Amniotic stem cell (primary cell): ENCODE results near the gene TADA2A.
A peak's percentile ranks its signal among the peaks of the same experiment; 100 is the strongest.
"Not testable (repeated sequence)": the region's sequence is repeated elsewhere in the genome, so short reads cannot be mapped to it uniquely, and the experiment has no call there.

Experiments
- DNase-seq: peaks from one replicate; lab custom pipeline; 2025; lab: John Stamatoyannopoulos, UW

Gene TADA2A

DNA sequence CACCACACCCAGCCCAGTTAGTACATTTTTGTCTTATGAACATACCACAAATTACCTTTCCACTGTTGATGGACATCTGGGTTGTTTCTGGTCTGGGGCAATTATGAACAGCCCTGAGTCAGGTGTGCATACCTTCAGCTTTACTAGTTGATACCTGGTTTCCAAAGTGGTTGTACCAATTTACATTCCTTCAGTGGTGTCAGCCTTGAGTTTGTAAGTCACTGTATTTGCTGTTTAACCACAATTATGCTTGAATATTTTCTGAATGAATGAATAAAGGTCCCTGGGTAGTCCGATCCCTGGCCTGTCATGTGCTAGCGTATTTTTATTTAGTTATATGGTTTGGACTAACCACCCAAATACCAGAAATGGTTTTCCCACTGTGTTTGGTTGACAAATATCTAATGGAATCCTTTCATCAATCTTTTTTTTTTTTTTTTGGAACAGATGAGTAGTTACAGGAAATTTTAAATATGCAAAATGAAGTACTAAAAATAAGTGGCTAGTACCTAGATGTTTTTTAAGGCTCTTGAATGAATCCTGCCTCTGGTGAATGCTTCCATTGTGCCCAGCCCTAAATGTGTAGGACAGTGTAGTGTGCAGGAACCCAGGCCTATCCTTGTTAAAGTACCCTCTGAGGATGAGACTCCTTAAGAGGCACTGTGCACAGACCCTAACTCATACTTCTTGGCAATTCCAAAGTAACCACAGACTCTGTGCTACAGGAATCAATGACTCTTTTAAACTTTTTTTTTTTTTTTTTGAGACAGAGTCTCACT is 86.8 kb downstream of the TADA2A start:
- DNase-seq: peak; percentile 70

DNA sequence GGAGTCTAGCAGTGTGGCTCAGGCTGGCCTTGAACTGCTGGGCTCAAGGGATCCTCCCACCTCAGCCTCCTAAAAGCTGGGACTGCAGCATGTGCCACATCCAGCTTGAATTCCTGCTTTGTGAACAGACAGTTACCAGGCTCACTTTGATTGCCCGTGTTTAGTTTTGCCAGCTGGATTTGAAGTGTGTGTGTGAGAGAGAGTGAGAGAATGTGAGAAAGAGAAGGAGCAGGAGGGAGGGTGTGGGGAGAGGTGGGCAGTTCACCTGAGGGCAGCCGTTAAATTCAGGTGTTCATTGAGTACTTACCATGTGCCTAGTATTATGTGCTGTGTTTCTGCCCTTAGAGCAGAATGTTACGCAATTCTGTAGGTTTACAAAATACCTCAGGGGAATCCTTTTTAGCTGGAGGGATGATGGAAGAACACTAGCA is 87.7 kb downstream of the TADA2A start:
- no peak for DNase-seq

DNA sequence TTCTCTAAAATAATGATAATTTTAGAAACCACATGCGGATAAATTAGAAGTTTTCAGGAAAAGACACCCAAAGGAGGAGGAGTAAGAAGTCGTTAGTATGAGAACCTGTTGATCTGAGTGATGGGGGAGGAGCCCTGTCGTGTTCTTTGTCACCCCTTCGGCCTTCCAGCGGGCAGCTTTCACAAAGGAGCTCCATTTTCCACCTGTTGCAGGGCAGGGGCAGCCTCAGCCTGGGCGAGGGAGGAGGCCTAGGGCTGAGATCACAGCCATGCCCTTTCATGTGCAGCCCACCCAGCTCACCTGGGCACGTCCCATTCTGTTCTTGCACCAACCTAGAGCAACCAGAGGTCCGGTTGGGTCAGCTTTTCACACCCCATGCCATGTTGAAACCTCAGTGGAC is 88.3 kb downstream of the TADA2A start:
- DNase-seq: no peak

DNA sequence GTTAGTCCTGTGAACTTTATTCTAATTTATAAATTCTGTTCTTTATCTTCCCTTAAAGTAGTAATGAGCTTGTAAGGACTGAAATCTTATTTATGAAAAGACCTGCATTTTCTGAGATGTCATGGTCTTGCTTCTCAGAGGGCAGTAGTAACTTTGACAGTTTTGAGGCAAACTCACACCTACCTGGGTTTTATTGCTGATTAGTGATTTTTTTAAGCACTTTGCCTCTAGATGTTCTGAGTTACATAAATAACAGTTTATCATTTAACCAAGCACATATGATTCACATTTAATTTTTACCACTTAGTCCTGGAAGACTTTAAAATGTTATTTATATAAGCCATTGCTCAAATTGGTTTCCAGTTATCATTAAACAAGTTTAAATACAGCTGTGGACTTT is 93.7 kb downstream of the TADA2A start:
- no peak for DNase-seq

DNA sequence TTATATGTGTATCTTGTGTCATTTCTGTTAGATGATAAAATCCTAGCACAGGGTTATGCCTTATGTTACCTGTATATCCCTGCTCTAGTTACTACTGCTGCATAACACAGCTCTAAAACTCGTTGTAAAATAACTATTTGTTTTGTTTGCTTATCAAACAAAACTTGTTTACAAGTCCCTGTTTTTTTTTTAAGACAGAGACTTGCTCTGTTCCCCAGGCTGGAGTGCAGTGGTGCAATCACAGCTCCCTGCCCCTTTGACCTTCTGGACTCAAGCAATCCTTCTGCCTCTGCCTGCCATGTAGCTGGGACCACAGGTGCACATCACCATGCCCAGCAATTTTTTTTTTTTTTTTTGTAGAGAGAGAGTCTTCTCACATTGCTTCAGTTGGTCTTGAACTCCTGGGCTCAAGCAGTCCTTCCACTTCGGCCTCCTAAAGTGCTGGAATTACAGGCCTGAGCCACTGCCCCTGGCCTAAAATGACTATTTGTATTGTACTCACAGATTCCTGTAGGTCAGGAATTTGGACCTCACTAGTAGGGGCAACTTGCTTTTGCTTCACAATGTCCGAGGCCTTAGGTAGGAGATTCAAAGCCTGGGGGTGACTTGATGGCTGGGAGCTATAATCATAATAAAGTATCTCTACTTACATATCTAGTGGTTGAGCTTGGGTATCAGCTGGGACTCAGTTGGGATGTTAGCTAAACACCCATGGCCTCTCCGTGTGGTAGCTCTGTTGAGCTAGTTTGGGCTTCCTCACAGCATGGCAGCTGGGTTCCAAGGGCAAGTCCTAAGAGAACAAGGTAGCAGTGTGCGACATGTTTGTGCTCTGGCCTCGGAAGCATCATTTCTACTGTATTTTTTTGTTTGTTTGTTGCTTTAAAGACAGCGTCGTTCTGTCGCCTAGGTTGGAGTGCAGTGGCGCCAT is 95.6 kb downstream of the TADA2A start:
- no peak for DNase-seq

DNA sequence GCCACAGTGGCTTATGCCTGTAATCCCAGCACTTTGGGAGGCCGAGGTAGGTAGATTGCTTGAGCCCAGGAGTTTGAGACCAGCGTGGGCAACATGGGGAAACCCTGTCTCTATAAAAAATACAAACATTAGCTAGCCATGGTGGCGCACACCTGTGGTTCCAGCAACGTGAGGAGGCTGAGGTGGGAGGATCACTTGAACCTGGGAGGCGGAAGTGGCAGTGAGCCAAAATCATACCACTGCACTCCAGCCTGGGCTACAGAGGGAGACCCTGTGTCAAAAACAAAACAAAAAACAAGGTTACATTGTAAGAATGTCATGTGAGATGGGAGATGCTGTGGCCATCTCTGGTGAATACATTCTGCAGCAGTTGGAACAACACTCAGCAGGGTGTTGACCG is 96.5 kb downstream of the TADA2A start:
- DNase-seq: no peak

DNA sequence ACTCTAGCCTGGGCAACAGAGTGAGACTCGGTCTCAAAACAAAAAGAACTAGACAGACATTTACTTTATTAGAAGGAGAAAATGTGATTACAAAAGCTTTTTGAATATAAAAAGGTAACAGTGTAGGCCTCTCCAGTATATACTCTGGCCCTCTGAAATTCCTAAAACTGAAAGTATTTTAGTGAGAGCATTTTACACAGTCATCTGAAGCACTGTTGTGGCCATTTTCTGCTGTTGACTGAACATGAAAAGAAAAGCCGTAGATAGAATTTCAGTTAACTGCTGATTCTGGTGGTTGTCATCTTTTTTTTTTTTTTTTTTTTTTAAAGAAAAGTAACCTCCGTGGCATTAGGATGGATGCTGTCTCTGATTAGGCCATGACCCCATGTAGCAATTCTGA is 98.6 kb downstream of the TADA2A start:
- no peak for DNase-seq

DNA sequence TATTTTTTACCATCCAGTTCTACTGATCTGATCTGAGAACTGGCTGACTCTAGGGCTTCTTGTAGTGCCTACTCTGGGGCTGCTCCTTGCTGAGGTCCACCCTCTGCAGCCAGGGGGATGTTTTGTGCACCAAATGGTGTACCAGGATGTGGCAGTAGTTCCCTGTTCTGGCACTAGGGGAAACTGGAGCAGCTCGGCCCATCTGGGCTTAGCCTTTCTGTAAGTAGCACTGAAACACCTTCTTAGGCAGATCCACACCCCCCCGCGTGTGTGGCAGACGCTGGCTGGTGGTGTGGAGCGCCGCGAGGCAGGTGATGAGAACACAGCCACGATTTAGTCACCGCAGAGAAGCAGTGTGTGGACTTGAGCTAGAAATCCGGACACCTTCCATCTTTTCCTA is 100.0 kb downstream of the TADA2A start:
- no peak for DNase-seq

DNA sequence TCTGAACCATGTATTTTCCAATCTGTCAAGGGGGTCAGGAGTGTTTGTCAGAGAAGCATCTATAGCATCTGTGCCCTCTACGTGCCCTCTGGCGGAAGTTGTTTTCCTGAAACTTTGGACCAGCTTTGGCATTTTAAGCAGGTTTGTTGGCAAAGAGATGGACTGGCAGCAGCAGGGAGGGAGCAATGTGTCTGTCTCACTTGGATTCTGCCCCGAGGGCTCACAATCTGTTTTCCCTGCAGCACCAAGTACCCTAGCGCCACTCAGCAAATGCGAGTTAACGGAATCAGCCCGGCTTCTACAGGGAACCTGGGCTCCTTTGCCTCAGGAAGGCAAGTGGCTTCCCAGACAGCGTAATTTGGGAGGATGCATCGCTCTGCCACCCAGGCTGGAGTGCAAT is 100.4 kb downstream of the TADA2A start:
- DNase-seq: no peak

DNA sequence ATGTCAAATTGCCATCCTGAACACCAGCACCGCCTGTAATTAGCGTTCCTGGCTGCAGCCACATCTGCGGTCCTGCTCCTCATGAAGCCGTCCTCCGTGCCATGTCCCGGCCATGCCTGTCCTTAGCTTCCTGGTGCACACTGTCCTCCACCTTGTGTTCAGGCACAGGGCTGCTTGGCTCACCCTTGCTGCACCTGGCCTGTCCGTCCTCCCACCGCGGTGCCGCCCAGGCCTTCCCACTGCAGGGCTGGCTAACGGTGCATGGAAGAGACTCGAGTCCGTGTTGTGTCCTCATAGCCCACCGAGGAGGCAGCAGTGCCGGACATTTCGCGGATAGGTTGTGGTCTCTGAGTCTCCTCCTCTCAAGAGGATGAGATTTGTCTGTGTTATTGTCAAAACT is 103.4 kb downstream of the TADA2A start:
- DNase-seq: no peak

DNA sequence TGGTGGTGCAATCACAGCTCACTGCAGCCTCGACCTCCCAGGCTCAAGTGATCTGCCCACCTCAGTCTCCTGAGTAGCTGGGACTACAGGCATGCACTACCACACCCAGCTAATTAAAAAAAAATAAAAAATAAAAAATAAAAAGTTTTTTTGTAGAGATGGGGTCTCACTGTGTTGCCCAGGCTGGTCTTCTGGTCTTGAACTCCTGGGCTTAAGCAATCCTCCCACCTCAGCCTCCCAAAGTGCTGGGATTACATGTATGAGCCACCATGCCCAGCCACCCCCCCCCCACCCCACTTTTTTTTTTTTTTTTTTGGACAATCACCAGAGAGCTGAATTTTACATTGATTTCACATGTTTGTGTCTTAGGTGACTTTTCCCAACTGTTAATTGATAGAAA is 105.0 kb downstream of the TADA2A start:
- DNase-seq: not testable (repeated sequence)

DNA sequence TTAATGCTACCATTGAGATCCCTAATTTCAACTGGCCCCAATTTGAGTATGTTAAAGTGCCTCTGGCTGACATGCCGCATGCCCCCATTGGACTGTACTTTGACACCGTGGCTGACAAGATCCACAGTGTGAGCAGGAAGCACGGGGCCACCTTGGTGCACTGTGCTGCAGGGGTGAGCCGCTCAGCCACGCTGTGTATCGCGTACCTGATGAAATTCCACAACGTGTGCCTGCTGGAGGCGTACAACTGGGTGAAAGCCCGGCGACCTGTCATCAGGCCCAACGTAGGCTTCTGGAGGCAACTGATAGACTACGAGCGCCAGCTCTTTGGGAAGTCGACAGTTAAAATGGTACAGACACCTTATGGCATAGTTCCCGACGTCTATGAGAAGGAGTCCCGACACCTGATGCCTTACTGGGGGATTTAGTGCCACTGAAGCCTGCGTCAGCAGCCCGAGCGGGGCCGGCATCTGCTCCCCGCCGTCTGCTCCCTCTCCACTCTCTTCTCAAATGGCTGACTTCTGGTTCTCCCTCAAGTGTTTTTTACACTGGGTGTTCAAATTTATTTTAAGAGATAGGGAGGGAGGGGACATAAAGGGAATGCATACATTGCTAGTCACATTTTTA is 105.9 kb downstream of the TADA2A start:
- DNase-seq: no peak

DNA sequence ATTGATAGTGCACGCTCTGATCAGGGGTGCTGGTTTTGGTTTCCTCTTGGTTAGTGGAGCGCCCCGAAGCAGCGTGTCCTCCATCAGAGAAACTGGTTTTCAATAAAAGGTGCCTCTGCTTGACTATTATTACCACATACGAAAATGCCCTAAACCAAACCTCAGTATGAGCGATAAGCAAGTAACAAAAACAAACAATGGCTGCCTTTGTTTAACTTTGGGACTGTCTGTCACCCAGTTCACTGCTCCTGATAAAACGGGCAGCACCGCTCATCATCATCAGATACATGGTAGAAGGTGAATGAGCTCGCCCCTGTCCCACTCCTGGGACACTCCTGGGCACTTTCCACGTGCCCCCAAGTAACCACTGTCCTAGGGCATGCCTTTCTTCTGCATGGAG is 107.0 kb downstream of the TADA2A start:
- DNase-seq: no peak

DNA sequence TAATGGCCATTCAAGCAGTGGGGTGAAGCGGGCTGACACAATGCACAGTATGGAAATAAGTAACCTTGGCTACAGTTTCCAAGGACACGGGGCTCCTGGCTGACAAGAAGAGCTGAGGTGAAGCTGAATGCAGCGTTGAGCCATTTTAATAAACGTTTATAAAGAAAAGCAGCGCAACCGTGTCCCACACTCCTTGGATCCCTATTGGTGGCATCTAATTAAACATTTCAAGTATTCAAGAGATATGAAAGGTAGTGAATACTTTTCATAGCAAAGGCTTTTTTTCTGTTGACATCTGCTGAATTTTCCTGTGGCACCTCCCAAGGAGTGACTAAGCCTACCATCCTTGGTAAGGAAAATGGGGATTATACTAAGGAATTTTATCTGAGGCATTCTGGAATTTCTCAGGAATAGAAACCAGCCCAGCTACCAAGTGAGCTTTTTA is 109.5 kb downstream of the TADA2A start:
- no peak for DNase-seq

DNA sequence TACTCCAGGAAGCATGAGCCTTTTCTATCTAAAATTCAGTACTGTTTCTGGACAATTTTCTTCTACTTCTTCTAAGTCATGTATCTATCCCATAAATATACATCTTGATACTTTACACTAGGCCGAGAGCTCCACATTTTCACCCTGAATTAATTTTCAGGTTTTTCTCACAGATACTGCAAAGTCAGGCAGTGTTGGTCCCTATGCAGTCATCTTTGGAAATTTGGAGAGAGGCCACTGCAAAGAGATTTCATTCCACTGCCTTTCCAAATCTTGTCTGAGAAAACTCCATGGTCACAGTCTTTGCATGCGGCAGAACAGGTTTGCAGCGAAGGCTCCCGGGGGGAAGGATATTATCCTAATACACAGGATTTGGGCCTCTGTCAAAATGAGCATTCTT is 111.2 kb downstream of the TADA2A start:
- DNase-seq: no peak

DNA sequence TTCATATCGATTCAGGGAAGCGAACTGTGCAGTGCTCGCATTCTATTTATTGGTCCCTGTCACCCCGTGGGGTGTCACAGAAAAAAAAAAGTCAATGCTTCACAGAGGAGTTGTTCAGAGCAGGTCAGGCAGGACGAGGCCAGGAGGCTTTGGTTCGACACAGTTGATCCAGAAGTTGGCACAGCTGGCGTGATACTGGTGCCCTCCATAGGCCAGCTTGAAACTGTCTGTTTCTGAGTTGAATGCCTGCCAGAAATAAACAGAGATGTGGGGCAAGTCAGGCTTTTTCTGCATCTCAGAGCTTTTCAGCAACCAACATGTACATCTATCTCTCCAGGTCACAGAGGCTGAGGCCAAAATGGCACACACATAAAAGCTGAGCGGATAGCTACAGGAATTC is 112.1 kb downstream of the TADA2A start:
- DNase-seq: no peak

DNA sequence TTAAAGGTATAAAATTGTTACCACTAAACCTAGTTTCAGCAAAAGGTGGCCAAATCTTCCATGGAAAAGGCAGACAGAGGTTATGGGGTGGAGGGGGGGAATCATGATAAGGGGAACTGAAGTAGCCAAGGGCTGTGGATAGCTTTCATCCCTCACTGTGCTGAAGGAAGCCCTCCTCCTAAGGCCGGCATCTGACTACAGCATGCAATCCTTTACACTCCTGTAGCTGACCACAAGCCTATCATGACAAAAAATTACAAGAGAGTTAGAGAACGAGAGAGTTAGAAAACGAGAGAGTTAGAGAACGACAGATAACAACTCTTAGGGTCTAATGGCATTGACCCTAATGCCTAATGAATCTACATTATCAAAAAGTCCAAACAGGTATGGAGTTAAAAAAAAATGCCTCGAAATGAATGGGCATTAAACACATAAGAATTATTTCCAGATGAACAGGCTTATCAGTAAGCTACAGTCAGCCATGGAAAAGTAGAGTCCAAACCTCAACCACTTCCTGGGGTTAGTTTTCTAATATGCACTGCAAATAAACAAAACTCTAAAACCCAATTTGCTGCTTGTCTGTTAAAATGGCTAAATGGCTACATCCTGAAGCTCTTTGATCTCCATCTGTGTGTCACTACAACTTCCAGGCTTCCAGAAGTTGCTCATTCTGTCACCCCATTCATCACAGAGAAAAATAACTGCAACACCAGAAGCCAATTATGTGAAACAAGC is 112.7 kb downstream of the TADA2A start:
- DNase-seq: no peak

DNA sequence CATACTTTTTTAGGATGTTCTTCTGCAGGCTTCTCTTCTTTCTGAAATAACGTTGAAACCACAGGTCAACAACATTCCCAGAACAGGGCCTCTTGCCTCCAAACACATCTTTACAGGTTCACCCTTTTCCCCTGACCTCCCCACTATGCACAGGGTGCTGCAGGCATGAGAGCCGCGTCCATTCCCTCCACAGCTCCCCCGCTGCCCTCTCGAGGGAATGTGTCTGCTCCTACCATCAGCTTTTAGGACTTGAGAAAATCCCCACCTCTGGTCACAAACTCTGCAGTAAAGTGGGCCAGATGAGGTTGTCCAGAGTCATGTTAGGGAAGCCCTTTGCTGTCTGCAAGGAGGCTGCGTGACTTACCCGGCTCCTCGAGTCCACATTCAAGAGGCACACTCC is 113.5 kb downstream of the TADA2A start:
- DNase-seq: no peak

DNA sequence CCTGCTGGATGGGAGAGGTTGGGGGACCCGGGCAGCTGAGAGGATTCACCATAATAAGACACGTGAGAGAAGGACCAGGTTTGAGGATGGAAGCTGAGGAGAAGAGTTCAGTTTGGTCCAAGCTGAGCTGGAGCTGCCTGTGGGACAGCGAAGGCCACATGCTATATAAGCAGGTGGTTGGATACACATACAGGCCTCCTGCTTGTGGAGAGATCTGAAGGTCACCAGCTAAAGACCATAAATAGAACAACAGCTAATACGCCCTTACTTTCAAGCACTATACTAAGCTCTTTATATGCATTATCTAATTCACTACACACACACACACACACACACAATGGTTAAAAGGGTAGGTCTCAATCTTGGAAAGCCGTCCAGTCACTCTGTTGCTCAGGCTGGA is 115.1 kb downstream of the TADA2A start:
- no peak for DNase-seq

DNA sequence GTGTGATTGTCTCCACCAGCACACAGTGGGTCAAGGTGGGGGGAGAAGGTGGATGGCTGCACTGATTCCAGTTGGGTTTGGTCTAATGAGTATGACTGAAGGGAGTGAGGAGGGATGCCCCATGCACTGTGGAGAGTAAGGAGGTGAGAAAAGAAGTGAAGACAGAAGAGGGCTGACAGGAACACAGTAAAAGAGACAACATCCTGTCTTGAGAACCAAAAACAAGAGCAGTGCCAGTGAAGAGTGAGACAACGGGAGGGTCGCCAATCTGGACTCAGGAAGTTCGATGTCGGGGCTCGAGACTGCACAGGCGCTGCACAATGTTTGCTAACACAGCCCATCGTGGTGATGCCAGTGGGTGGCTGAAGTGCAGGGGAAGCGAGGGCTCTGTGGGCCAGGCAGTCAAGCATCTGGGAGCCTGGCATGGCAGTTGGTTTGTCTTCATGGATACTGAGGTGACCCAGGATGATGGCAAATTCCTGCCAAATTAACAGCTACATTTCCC is 117.1 kb downstream of the TADA2A start:
- DNase-seq: no peak

DNA sequence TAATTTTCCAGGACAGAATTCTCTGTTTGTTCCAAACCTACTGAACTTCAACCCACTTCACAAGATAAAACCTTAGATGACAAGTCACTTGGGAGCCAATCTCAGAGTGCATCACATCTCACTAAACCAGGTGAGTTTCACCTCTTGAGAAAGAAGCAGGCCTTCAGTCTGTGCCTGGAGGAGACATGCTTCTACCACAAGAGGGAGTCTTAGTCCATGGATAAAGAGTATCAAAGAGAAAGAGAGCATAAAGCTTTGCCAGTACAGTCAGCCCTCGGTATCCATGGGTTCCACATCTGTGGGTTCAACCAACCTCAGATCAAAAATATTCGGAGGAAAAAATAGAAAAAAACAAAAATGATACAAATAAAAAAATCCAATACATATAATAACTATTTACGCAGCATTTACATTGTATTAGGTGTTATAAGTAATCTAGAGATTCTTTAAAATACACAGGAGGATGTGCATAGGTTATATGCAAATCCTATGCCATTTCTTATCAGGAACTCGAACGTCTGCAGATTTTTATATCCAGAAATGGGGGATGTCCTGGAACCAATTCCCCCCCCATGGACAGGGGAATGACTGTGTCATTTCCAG is 120.7 kb downstream of the TADA2A start:
- DNase-seq: no peak
